Left ventricle myocardium inferior (tissue), 1 donor: ENCODE data around the gene COA1. TPM values are rescaled to one million over a fixed set of nuclear protein-coding genes. Genes with fewer than 3 reads are reported as not detected.

Experiments used
- DNase-seq: peaks from one replicate; pipeline ENCODE4 v3.0.0-alpha.2; 2020
- H3K27ac ChIP-seq: fragments of 200-600 bp; replicated peaks from 2 replicates; pipeline ENCODE4 v1.8.0; 2021
- H3K27me3 ChIP-seq: fragments of 200-600 bp; 2 replicates; pipeline ENCODE4 v1.8.0; 2021; ENCODE audit warnings: low read depth
- H3K36me3 ChIP-seq: fragments of 200-600 bp; 2 replicates; pipeline ENCODE4 v1.8.0; 2021
- H3K4me1 ChIP-seq: fragments of 200-600 bp; 2 replicates; pipeline ENCODE4 v1.8.0; 2021
- H3K4me3 ChIP-seq: fragments of 200-600 bp; 2 replicates; pipeline ENCODE4 v1.8.0; 2021; ENCODE audit warnings: mild to moderate bottlenecking, moderate library complexity
- H3K9me3 ChIP-seq: fragments of 200-600 bp; replicated peaks from 2 replicates; pipeline ENCODE4 v1.8.0; 2021
- intact Hi-C: fragments of 100-400 bp; cut with micrococcal nuclease; formaldehyde crosslinking; loops from one replicate; pipeline ENCODE4 v1.11.0; 2022
- total RNA-seq: library from RNA; stranded (reverse); fragmentation: NEBNext Ultra II Directional; extraction: Animal tissue kit (Norgen Biotek cat#: 25700); gene quantifications from one replicate; pipeline ENCODE4 v1.2.1, GENCODE V29; 2021
- TF ChIP-seq, protein P1 (sequence below): fragments of 200-600 bp; IDR thresholded peaks from 2 replicates; pipeline ENCODE4 v1.8.0; 2021; ENCODE audit warnings: antibody characterized with exemption, mild to moderate bottlenecking, borderline replicate concordance
- donor health status: DM: no; HTN: yes; CAD: no; lungs with severe emphysema.

The COA1 gene
- total RNA-seq, 1 donor from 2014 or later = 76.5 TPM

DNA sequence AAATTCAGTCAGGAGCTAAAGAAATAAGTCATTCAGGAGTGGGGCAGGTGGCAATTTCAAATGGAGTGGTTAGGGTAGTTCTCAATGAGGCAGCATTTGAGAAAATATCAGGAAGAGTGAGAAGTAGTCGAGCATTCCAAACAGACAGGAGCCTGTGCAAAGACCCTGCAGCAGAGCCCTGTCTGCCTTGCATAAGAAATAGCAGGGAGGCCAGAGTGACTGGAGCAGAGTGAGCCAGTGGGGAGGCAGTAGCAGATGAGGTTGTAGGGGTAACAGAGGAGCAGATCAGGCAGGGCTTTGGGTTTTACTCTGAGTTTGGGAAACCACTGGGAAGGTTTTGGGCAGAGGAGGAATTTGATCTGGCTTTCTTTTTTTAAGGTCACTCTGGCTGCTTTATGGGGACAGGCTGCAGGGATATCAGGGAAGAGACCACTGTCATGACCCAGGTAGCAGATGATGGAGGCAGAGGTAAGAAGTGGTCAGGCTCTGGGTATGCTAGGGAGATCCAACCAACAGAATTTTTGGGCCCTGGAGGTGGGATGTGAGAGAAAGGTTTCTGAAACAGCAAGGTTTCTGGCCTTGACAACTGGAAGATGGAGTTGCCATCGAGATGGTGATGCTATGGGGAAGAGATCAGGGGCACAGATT is 27.9 kb upstream of the COA1 start:
- Histone ChIP-seq H3K27me3 (no peaks in the 10 kb centered on the region), H3K27ac (no peak overlapping the region), H3K9me3 (no peaks in the 10 kb centered on the region), H3K4me1 (peaks cover 26% of the 10 kb centered on the region), H3K4me3 (no peak overlapping the region), H3K36me3 (no peaks in the 10 kb centered on the region)
- no peak for DNase-seq
- intact Hi-C loops = no loop called here
- TF ChIP-seq, protein P1, sequence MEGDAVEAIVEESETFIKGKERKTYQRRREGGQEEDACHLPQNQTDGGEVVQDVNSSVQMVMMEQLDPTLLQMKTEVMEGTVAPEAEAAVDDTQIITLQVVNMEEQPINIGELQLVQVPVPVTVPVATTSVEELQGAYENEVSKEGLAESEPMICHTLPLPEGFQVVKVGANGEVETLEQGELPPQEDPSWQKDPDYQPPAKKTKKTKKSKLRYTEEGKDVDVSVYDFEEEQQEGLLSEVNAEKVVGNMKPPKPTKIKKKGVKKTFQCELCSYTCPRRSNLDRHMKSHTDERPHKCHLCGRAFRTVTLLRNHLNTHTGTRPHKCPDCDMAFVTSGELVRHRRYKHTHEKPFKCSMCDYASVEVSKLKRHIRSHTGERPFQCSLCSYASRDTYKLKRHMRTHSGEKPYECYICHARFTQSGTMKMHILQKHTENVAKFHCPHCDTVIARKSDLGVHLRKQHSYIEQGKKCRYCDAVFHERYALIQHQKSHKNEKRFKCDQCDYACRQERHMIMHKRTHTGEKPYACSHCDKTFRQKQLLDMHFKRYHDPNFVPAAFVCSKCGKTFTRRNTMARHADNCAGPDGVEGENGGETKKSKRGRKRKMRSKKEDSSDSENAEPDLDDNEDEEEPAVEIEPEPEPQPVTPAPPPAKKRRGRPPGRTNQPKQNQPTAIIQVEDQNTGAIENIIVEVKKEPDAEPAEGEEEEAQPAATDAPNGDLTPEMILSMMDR = no peak

DNA sequence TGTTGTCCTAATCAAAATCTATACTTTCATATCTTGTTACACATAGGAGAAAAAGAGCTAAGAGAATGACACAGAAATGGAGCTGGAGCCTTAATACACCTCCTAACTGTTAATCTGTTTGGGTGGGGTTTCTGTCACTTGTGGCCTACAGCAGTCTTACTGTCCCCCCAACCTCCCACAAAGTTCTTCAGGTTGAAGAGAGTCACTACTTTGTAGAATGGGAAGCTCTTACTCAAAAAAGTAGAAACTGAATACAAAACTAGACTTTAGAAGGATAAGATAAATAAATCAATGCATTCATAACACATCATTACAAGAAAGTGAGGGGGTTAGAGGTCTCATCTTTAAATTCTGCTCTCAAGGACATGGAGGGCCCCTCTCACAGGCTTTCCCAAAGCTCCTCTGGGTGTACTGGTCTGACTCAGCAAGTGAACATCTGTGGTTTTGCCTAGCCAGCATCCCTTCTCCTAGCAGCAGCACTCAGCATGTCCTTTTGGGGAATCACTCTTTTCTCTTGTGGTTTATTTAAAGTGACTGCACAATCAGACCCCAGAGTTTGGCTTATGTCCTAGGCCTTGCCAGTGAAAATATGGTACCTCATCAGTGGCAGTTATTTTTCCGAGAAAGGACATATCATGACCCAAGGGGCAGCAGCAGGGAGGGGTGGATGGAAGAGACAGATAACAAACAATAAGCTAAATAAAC is 27.2 kb upstream of the COA1 start:
- intact Hi-C loops = no loop called here
- H3K4me3 ChIP-seq = no peak overlapping the region
- no peaks in the 10 kb centered on the region for H3K36me3 ChIP-seq
- no peaks in the 10 kb centered on the region for H3K27me3 ChIP-seq
- no peak overlapping the region for H3K27ac ChIP-seq
- H3K4me1 ChIP-seq = peaks cover 26% of the 10 kb centered on the region
- no peaks in the 10 kb centered on the region for H3K9me3 ChIP-seq
- TF ChIP-seq, protein P1 = no peak
- no peak for DNase-seq

- Histone ChIP-seq H3K9me3 (no peaks in the 10 kb centered on the region), H3K36me3 (no peaks in the 10 kb centered on the region), H3K27me3 (peaks cover 6% of the 10 kb centered on the region), H3K27ac (no peak overlapping the region), H3K4me1 (peaks cover 21% of the 10 kb centered on the region), H3K4me3 (no peak overlapping the region)
- DNase-seq = no peak
- intact Hi-C loops = no loop called here
- TF ChIP-seq, protein P1 = no peak
These were observed 25.3 kb upstream of the COA1 start for GRCh38 chr7:43754596-43754995.

DNA sequence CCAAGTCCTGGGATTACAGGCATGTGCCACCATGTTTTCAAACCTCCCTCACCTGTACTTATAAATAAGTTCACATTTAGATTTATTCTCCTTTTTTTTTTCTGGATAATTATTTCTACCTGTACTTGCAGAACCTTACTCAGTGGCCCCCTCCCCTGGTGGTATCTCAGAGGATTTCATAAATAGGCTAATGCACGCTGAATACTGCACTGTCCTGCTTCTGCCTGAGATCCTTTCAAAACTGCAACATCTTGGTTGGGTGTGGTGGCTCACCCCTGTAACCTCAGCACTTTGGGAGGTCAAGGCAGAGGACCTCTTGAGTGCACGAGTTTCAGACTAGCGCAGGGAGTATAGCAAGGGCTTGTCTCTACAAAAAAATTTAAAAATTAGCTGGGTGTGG is 24.5 kb upstream of the COA1 start:
- H3K9me3 ChIP-seq = no peaks in the 10 kb centered on the region
- H3K4me1 ChIP-seq = peaks cover 14% of the 10 kb centered on the region
- no peak overlapping the region for H3K27ac ChIP-seq
- no peak overlapping the region for H3K4me3 ChIP-seq
- H3K27me3 ChIP-seq = peaks cover 10% of the 10 kb centered on the region
- TF ChIP-seq, protein P1 = no peak
- H3K36me3 ChIP-seq = no peaks in the 10 kb centered on the region
- DNase-seq = no peak
- intact Hi-C loops = no loop called here

DNA sequence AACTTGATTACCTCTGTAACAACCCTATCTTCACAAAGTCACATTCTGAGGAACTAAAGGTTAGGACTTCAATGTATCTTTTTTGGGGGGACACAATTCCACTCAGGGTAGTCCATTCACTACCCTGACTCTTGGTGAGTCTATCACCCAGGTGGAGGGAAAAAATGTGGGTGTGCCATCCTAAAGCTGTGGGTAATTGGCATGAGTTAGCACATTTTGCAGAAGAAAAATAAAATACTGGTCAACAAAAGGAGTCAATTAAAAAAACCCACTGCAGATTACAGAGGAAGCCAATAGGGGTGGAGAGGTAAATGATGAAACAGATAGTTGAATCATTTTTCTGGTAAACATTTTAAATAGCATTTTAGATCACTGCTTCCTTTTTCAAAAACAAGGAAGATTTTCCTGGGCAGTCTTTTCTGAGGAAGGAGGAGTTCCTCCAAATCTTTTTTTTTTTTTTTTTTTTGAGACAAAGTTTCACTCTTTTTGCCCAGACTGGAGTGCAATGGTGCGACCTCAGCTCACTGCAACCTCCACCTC is 24.0 kb upstream of the COA1 start:
- intact Hi-C loops = no loop called here
- TF ChIP-seq, protein P1 = no peak

More for the DNA sequence above, 24.0 kb upstream of the COA1 start:
- Histone ChIP-seq H3K27ac (no peak overlapping the region), H3K9me3 (no peaks in the 10 kb centered on the region), H3K4me3 (no peak overlapping the region), H3K27me3 (peaks cover 10% of the 10 kb centered on the region), H3K4me1 (peaks cover 9% of the 10 kb centered on the region), H3K36me3 (no peaks in the 10 kb centered on the region)
- DNase-seq = no peak
